ENCODE measurements around the gene DST. TPM values are rescaled to one million over a fixed set of nuclear protein-coding genes. Genes with fewer than 3 reads are reported as not detected.

Gene DST
- total RNA-seq, 4 donors from 2014 or later = 475 to 871 (median 583) TPM

- 90 to 98% methylated on average over 1 of the region's 1 CpG for WGBS, 2 donors
- no peak overlapping the region for H3K4me3 ChIP-seq (ENCODE audit: low read depth, poor library complexity, severe bottlenecking)
- no peak for DNase-seq (ENCODE audit: low spot score in 2 of 2)
- TF ChIP-seq CTCF (IDR thresholded peaks at IDR 0.05) (no peak), POLR2A (IDR thresholded peaks at IDR 0.05) (no peak)
- intact Hi-C loops (cut with DNase I; ENCODE audit: low total_unique reads) = no loop called here
Measured at GRCh38 chr6:56448046-56448445, 194.6 kb downstream of the DST start.

GRCh38 chr6:56445818-56446217 lies 196.9 kb downstream of the DST start:
- intact Hi-C loops (cut with DNase I; ENCODE audit: low total_unique reads) = no loop called here
- no peak overlapping the region for H3K4me3 ChIP-seq (ENCODE audit: low read depth, poor library complexity, severe bottlenecking)
- TF ChIP-seq POLR2A (IDR thresholded peaks at IDR 0.05) (no peak), CTCF (IDR thresholded peaks at IDR 0.05) (no peak)
- 63 to 64% methylated on average over 8 of the region's 8 CpGs for WGBS, 2 donors
- no peak for DNase-seq (ENCODE audit: low spot score in 2 of 2)

- WGBS, 2 donors = 52 to 76% methylated on average over 2 of the region's 2 CpGs
- intact Hi-C loops (cut with DNase I; ENCODE audit: low total_unique reads) = no loop called here
- TF ChIP-seq POLR2A (IDR thresholded peaks at IDR 0.05) (no peak), CTCF (IDR thresholded peaks at IDR 0.05) (no peak)
- DNase-seq (ENCODE audit: low spot score in 2 of 2) = no peak
- no peak overlapping the region for H3K4me3 ChIP-seq (ENCODE audit: low read depth, poor library complexity, severe bottlenecking)
Measured at GRCh38 chr6:56444855-56445254, 197.8 kb downstream of the DST start.

GRCh38 chr6:56440551-56440981 lies 202.1 kb downstream of the DST start:
- no peak for DNase-seq (ENCODE audit: low spot score in 2 of 2)
- no peak for TF ChIP-seq POLR2A (IDR thresholded peaks at IDR 0.05)
- TF ChIP-seq CTCF (IDR thresholded peaks at IDR 0.05) = no peak
- H3K4me3 ChIP-seq (ENCODE audit: low read depth, poor library complexity, severe bottlenecking) = no peak overlapping the region
- intact Hi-C loops (cut with DNase I; ENCODE audit: low total_unique reads) = no loop called here
- WGBS, 2 donors = 82 to 88% methylated on average over 4 of the region's 4 CpGs

GRCh38 chr6:56437171-56437900 lies 205.4 kb downstream of the DST start:
- 48 to 51% methylated on average over 5 of the region's 5 CpGs for WGBS, 2 donors
- H3K4me3 ChIP-seq (ENCODE audit: low read depth, poor library complexity, severe bottlenecking) = no peak overlapping the region
- no peak for DNase-seq (ENCODE audit: low spot score in 2 of 2)
- intact Hi-C loops (cut with DNase I; ENCODE audit: low total_unique reads) = no loop called here
- TF ChIP-seq POLR2A (IDR thresholded peaks at IDR 0.05) (no peak), CTCF (IDR thresholded peaks at IDR 0.05) (no peak)

- TF ChIP-seq POLR2A (IDR thresholded peaks at IDR 0.05) (no peak), CTCF (IDR thresholded peaks at IDR 0.05) (no peak)
- DNase-seq (ENCODE audit: low spot score in 2 of 2) = no peak
- no peak overlapping the region for H3K4me3 ChIP-seq (ENCODE audit: low read depth, poor library complexity, severe bottlenecking)
- 82 to 83% methylated on average over 4 of the region's 4 CpGs for WGBS, 2 donors
- intact Hi-C loops (cut with DNase I; ENCODE audit: low total_unique reads) = no loop called here
Measured at GRCh38 chr6:56435754-56436153, 206.9 kb downstream of the DST start.
